ENCODE measurements around the gene LRP1B. TPM values are rescaled to one million over a fixed set of nuclear protein-coding genes. Genes with fewer than 3 reads are reported as not detected.

Gene LRP1B
- total RNA-seq, 1 experiment from 2014 or later = 0.21 TPM

DNA sequence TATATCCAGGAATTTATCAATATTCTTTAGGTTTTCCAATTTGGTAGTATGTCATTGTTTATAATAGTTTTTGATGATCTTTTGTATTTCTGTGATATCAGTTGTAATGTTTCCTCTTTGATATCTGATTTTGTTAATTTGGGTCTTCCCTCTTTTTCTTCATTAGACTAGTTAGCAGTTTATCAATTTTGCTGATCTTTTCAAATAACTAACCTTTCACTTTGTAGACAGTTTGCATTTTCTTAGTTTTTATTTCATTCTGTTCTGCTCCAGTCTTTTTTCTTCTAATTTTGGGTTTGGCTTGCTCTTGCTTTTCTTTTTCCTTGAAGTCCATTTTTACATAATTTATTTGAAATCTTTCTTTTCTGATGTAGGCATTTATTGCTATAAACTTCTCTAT, 824.4 kb downstream of the LRP1B start:
- intact Hi-C loops (cut with micrococcal nuclease; ENCODE audit: unreplicated experiment) = no loop called here
- Mint-ChIP-seq H3K27me3 (ENCODE audit: unreplicated experiment) (no peaks in the 10 kb centered on the region), H3K4me1 (ENCODE audit: low read depth, unreplicated experiment) (no peaks in the 10 kb centered on the region), H3K36me3 (ENCODE audit: insufficient read depth, unreplicated experiment) (no peaks in the 10 kb centered on the region), H3K4me3 (ENCODE audit: low read depth, unreplicated experiment) (no peak overlapping the region), H3K9me3 (ENCODE audit: low read depth, unreplicated experiment) (no peaks in the 10 kb centered on the region), H3K27ac (ENCODE audit: unreplicated experiment) (no peak overlapping the region)
- no TSS peak for BruUV-seq (replicated peaks)
- TF ChIP-seq, protein P1, sequence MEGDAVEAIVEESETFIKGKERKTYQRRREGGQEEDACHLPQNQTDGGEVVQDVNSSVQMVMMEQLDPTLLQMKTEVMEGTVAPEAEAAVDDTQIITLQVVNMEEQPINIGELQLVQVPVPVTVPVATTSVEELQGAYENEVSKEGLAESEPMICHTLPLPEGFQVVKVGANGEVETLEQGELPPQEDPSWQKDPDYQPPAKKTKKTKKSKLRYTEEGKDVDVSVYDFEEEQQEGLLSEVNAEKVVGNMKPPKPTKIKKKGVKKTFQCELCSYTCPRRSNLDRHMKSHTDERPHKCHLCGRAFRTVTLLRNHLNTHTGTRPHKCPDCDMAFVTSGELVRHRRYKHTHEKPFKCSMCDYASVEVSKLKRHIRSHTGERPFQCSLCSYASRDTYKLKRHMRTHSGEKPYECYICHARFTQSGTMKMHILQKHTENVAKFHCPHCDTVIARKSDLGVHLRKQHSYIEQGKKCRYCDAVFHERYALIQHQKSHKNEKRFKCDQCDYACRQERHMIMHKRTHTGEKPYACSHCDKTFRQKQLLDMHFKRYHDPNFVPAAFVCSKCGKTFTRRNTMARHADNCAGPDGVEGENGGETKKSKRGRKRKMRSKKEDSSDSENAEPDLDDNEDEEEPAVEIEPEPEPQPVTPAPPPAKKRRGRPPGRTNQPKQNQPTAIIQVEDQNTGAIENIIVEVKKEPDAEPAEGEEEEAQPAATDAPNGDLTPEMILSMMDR (IDR thresholded peaks at IDR 0.05; ENCODE audit: unreplicated experiment) = no peak
- CTCF ChIA-PET = no interaction called here
- no peak for DNase-seq

DNA sequence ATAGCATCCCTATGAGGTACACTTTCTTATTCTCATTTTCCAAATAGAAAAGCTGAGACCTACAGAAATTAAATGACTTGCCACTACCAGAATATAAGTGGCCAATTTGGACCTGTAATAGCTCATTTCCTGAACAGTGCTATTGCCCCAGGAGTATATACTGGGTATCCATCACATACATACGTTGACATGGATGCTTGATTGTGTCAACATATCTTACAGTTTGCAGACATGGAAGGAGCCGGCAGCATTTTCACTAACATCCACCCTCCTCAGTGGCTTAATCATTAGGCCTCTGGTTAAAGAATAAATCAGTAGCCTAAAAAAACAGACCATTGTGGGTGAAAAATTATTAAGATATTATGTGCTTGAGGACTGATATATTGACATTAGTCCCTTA, 829.3 kb downstream of the LRP1B start:
- Mint-ChIP-seq H3K27ac (ENCODE audit: unreplicated experiment) (no peak overlapping the region), H3K4me1 (ENCODE audit: low read depth, unreplicated experiment) (no peaks in the 10 kb centered on the region), H3K36me3 (ENCODE audit: insufficient read depth, unreplicated experiment) (no peaks in the 10 kb centered on the region), H3K4me3 (ENCODE audit: low read depth, unreplicated experiment) (no peak overlapping the region), H3K27me3 (ENCODE audit: unreplicated experiment) (no peaks in the 10 kb centered on the region), H3K9me3 (ENCODE audit: low read depth, unreplicated experiment) (no peaks in the 10 kb centered on the region)
- intact Hi-C loops (cut with micrococcal nuclease; ENCODE audit: unreplicated experiment) = no loop called here
- DNase-seq = no peak
- no TSS peak for BruUV-seq (replicated peaks)
- TF ChIP-seq, protein P1 (IDR thresholded peaks at IDR 0.05; ENCODE audit: unreplicated experiment) = no peak
- CTCF ChIA-PET = no interaction called here

DNA sequence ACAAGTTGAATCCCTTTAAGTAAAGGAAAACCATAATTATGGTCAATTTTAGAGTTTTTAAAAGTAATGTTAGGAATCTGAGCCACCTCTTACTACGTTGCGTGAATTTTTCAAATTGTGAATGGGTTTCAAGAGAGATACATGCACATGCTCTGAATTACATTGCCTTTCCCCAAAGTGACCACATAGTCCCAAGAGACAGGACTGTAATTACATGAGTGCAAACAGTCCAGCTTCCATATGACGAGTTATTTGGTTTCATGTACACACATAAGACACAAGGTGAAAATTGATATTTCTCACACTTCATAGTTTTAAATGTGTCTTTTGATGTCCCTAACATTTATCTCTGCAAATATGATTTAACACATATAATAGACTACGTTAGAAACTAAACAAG, 850.8 kb downstream of the LRP1B start:
- Mint-ChIP-seq H3K27ac (ENCODE audit: unreplicated experiment) (no peak overlapping the region), H3K27me3 (ENCODE audit: unreplicated experiment) (no peaks in the 10 kb centered on the region), H3K36me3 (ENCODE audit: insufficient read depth, unreplicated experiment) (no peaks in the 10 kb centered on the region), H3K4me3 (ENCODE audit: low read depth, unreplicated experiment) (no peak overlapping the region), H3K4me1 (ENCODE audit: low read depth, unreplicated experiment) (no peaks in the 10 kb centered on the region), H3K9me3 (ENCODE audit: low read depth, unreplicated experiment) (peaks cover 3% of the 10 kb centered on the region)
- DNase-seq = no peak
- intact Hi-C loops (cut with micrococcal nuclease; ENCODE audit: unreplicated experiment) = no loop called here
- no TSS peak for BruUV-seq (replicated peaks)
- CTCF ChIA-PET = no interaction called here
- TF ChIP-seq, protein P1 (IDR thresholded peaks at IDR 0.05; ENCODE audit: unreplicated experiment) = no peak

DNA sequence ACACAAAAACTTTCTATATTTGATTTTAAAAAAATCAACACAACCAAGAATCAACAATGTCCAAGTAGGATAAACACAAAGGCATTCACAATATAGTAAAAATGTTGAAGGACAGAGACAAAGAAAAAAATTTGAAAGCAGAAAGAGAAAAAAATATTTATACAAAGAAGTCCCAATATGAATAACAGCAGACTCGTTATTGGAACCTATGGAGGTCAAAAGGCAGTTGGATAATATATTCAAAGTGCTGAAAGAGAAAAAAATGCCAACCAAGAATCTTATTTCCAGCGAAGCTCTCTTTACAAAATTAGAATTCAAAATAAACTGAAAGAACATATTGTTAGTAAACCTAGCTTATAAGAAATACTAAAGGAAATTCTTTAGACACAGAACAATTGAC, 859.5 kb downstream of the LRP1B start:
- TF ChIP-seq, protein P1 (IDR thresholded peaks at IDR 0.05; ENCODE audit: unreplicated experiment) = no peak
- Mint-ChIP-seq H3K36me3 (ENCODE audit: insufficient read depth, unreplicated experiment) (no peaks in the 10 kb centered on the region), H3K27ac (ENCODE audit: unreplicated experiment) (no peak overlapping the region), H3K4me3 (ENCODE audit: low read depth, unreplicated experiment) (no peak overlapping the region), H3K9me3 (ENCODE audit: low read depth, unreplicated experiment) (peaks cover 14% of the 10 kb centered on the region), H3K4me1 (ENCODE audit: low read depth, unreplicated experiment) (no peaks in the 10 kb centered on the region), H3K27me3 (ENCODE audit: unreplicated experiment) (no peaks in the 10 kb centered on the region)
- no TSS peak for BruUV-seq (replicated peaks)
- CTCF ChIA-PET = no interaction called here
- DNase-seq = no peak
- intact Hi-C loops (cut with micrococcal nuclease; ENCODE audit: unreplicated experiment) = no loop called here
